ENCODE data around the gene PPARD. TPM values are rescaled to one million over a fixed set of nuclear protein-coding genes. Genes with fewer than 3 reads are reported as not detected.

PPARD gene
- total RNA-seq, 4 donors from 2014 or later, result 22.6 to 33.8 (median 27.1) TPM

DNA sequence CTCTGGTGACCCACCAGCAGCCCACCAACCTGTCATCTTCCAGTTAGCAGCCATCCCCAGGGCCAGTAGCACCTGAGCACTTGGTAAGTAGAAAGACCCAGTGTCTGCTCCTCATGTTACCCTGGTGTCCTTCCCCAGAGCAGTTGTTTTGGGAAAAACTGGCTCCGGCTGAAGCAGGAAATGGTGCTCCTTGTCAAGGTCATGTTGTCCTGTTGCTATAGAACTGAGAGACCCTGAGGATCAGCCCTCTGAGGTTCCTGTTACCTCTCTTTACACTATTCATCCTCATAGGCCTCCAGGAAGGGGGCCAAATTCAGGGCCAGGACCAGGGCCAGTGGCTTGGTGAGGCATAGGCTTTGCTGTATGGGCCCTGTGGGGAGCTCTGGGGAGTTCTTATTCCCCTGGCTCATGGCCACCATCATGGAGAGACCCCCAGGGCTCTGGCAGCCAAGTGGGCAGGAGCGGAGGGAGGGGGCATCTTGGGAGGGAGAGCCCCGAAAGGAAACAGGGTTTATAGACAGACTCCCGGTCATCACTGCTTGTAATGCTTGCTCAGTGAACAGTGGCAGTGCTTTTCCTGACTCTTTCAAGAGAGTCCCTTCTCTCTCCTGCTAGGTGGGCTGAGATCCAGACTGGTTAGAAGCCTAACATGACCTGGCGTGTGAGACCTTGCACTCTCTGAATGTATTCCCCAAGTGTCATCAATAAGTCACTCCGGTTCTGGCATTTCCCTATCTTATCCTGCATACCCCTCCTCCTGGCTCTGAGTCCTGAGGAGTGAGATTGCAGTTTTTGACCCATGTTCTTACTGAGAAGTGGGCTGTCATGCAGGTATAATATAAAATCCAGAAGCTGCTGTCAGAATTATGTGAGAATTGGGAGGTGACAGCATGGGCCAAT, 50.7 kb downstream of the PPARD start:
- no peak overlapping the region for H3K4me3 ChIP-seq (ENCODE audit: low read depth, poor library complexity, severe bottlenecking)
- WGBS, 2 donors, result 65 to 68% methylated on average over 6 of the region's 6 CpGs
- no peak for DNase-seq (ENCODE audit: low spot score in 2 of 2)
- no peak for TF ChIP-seq CTCF (IDR thresholded peaks at IDR 0.05)
- no peak for TF ChIP-seq POLR2A (IDR thresholded peaks at IDR 0.05)
- intact Hi-C loops (cut with DNase I; ENCODE audit: low total_unique reads), result no loop called here

DNA sequence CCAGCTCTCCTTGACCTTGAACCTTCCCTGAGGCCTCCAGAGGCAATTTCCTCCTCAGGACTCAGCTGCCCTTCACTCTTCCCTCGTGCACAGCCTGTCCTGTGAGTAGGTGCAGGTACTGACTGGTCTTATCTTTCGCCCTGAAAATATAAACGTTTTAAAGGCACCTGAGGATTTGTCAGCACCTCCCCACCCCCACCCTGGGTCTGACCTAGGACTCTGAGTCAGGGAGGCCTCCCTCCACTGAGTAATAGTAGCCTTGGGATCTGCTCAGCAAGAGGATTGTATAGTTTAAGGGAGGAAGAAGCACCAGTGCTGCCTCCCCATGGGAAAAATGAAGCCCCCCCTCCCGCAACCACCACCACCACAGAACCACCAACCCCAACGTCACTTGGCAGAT, 54.6 kb downstream of the PPARD start:
- DNase-seq (ENCODE audit: low spot score in 2 of 2), result no peak
- 67 to 69% methylated on average over 5 of the region's 5 CpGs for WGBS, 2 donors
- H3K4me3 ChIP-seq (ENCODE audit: low read depth, poor library complexity, severe bottlenecking), result no peak overlapping the region
- TF ChIP-seq POLR2A (IDR thresholded peaks at IDR 0.05) (no peak), CTCF (IDR thresholded peaks at IDR 0.05) (no peak)
- intact Hi-C loops (cut with DNase I; ENCODE audit: low total_unique reads), result no loop called here

DNA sequence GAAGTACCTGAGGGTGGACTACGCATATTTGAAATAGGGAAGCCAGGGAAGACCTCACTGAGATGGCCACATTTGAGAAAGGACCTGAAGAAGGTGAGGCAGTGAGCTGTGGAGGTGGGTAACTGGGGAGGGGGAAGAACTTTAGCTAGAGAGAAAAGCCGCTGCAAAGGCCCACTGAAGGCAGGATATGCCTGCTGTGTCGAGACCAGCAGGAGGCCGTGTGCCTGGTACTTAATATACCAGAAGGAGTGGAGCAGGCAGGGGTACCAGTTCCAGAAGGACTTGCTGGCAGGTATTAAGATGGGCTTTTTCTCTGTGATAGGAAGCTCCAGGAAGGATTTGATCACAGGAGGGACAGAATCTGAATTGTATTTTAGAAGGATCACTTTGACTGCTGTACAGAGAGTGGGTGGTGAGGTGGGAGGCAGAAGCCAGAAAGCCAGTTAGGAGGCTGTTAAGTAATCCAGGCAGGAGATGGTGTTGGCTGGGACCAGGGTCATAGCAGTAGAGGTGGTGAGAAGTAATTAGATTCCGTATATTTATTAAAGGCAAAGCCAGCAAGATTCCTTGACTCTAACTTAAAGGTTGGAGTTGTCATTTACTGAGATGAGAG, 55.6 kb downstream of the PPARD start:
- 93% methylated on average over 5 of the region's 5 CpGs for WGBS, 2 donors
- DNase-seq (ENCODE audit: low spot score in 2 of 2), result no peak
- no peak overlapping the region for H3K4me3 ChIP-seq (ENCODE audit: low read depth, poor library complexity, severe bottlenecking)
- TF ChIP-seq CTCF (IDR thresholded peaks at IDR 0.05), result no peak
- TF ChIP-seq POLR2A (IDR thresholded peaks at IDR 0.05), result no peak
- intact Hi-C loops (cut with DNase I; ENCODE audit: low total_unique reads), result no loop called here

DNA sequence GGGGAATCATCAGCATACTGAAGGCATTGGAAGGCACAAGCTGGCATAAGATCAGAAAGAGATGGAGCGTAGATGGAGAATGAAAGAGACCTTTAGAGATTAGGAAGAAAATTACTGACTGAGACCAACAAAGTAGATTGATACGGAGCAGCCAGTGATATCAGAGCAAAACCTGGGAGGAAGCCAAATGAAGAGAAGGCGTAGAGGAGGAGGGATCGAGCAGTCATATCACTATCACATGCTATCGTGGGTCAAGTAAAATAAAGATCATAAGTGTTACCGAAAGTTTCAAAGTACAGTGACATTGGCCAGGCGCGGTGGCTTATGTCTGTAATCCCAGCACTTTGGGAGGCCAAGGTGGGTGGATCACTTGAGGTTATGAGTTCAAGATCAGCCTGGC, 56.2 kb downstream of the PPARD start:
- WGBS, 2 donors, result 91 to 96% methylated on average over 8 of the region's 8 CpGs
- no peak for DNase-seq (ENCODE audit: low spot score in 2 of 2)
- TF ChIP-seq POLR2A (IDR thresholded peaks at IDR 0.05) (no peak), CTCF (IDR thresholded peaks at IDR 0.05) (no peak)
- H3K4me3 ChIP-seq (ENCODE audit: low read depth, poor library complexity, severe bottlenecking), result no peak overlapping the region
- intact Hi-C loops (cut with DNase I; ENCODE audit: low total_unique reads), result no loop called here

DNA sequence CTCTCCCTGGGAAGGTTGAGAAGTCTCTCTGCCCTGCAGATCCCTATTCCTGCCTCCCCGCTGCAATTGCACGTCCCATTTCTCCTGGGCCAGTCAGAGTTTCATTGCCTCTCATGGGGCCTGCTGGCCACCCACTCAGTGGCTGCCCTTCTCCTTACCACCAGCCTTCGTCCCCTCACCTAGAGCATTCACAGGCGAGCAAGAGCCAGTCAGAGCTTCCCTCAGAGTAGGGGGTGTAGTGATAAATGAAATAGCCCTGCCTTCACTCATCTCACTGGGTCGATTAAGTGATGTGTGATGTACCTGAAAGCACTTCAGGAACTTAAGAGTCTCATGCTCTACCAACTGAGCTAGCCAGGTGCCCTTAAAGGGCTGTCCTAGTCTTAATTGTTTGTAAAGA, 57.8 kb downstream of the PPARD start:
- no peak for DNase-seq (ENCODE audit: low spot score in 2 of 2)
- H3K4me3 ChIP-seq (ENCODE audit: low read depth, poor library complexity, severe bottlenecking), result no peak overlapping the region
- no peak for TF ChIP-seq CTCF (IDR thresholded peaks at IDR 0.05)
- TF ChIP-seq POLR2A (IDR thresholded peaks at IDR 0.05), result no peak
- WGBS, 2 donors, result 82 to 96% methylated on average over 5 of the region's 5 CpGs
- intact Hi-C loops (cut with DNase I; ENCODE audit: low total_unique reads), result loop anchor here (5.0 kb wide), 1 partner anchor 1943 kb away; no protein-coding TSS in a partner anchor

Measured in lower leg skin (tissue), 4 donors.